ENCODE results near the gene OBSCN. TPM values are rescaled to one million over a fixed set of nuclear protein-coding genes. Genes with fewer than 3 reads are reported as not detected.
A peak's percentile ranks its signal among the peaks of the same experiment; 100 is the strongest.

Gene OBSCN
- total RNA-seq, 1 donor, result 13.0 TPM

GRCh38 chr1:228198977-228199590, 8.8 kb upstream of the OBSCN start:
- no peak overlapping the region for H3K4me3 ChIP-seq (ENCODE audit: low read depth, low read length)
- DNase-seq (ENCODE audit: low read depth), result peak; percentile 6
- TF ChIP-seq CTCF (IDR thresholded peaks at IDR 0.05; ENCODE audit: insufficient read depth, low read depth, low read length), result no peak

- H3K4me3 ChIP-seq (ENCODE audit: low read depth, low read length), result no peak overlapping the region
- DNase-seq (ENCODE audit: low read depth), result no peak
These were observed 2.9 kb upstream of the OBSCN start for GRCh38 chr1:228204958-228205357.

GRCh38 chr1:228205526-228206436, 2.1 kb upstream of the OBSCN start:
- H3K4me3 ChIP-seq (ENCODE audit: low read depth, low read length), result no peak overlapping the region
- no peak for DNase-seq (ENCODE audit: low read depth)
- TF ChIP-seq CTCF (IDR thresholded peaks at IDR 0.05; ENCODE audit: insufficient read depth, low read depth, low read length), result no peak

More at GRCh38 chr1:228204958-228205357, 2.9 kb upstream of the OBSCN start:
- no peak for TF ChIP-seq CTCF (IDR thresholded peaks at IDR 0.05; ENCODE audit: insufficient read depth, low read depth, low read length)

GRCh38 chr1:228206582-228207351, 1.1 kb upstream of the OBSCN start:
- no peak for DNase-seq (ENCODE audit: low read depth)
- H3K4me3 ChIP-seq (ENCODE audit: low read depth, low read length), result no peak overlapping the region
- TF ChIP-seq CTCF (IDR thresholded peaks at IDR 0.05; ENCODE audit: insufficient read depth, low read depth, low read length), result no peak

GRCh38 chr1:228207381-228207810, 448 bp upstream of the OBSCN start:
- no peak for DNase-seq (ENCODE audit: low read depth)
- TF ChIP-seq CTCF (IDR thresholded peaks at IDR 0.05; ENCODE audit: insufficient read depth, low read depth, low read length), result no peak
- no peak overlapping the region for H3K4me3 ChIP-seq (ENCODE audit: low read depth, low read length)

- DNase-seq (ENCODE audit: low read depth), result no peak
These were observed 1.1 kb downstream of the OBSCN start for GRCh38 chr1:228208831-228209551.

More at GRCh38 chr1:228208831-228209551, 1.1 kb downstream of the OBSCN start:
- no peak overlapping the region for H3K4me3 ChIP-seq (ENCODE audit: low read depth, low read length)
- no peak for TF ChIP-seq CTCF (IDR thresholded peaks at IDR 0.05; ENCODE audit: insufficient read depth, low read depth, low read length)
